SK-N-SH treated with all-trans-retinoic acid at 6 μM for 48 hours (cell line): Measurements from ENCODE around the gene HERC4.

ENCODE experiments used
- ATAC-seq: fragments of 200-7000 bp; cut with Tn5 transposase; 3 replicates; pipeline ENCODE4 v1.9.1; 2020; ENCODE audit warnings: mild to moderate bottlenecking, moderate library complexity
- ARNTL ChIP-seq: fragments of 450-650 bp; formaldehyde crosslinking; IDR thresholded peaks from 2 replicates; pipeline ENCODE4 v1.5.0; 2020; ENCODE audit warnings: low read depth, mild to moderate bottlenecking, moderate library complexity, borderline replicate concordance
- CREB5 ChIP-seq: fragments of 250-450 bp; sonication (Bioruptor Pico); IDR thresholded peaks from 2 replicates; pipeline ENCODE4 v1.5.1; 2020; ENCODE audit warnings: low read depth, mild to moderate bottlenecking, moderate library complexity
- CSDC2 ChIP-seq: fragments of 250-450 bp; sonication (Bioruptor Pico); IDR thresholded peaks from 2 replicates; pipeline ENCODE4 v1.5.0; 2020; ENCODE audit warnings: mild to moderate bottlenecking, moderate library complexity
- CSRNP3 ChIP-seq: fragments of 250-450 bp; sonication (Bioruptor Pico); IDR thresholded peaks from 2 replicates; pipeline ENCODE4 v1.5.1; 2021; ENCODE audit warnings: mild to moderate bottlenecking, moderate library complexity
- ESRRG ChIP-seq: fragments of 250-450 bp; sonication (Bioruptor Pico); IDR thresholded peaks from 2 replicates; pipeline ENCODE4 v1.6.1; 2021; ENCODE audit warnings: mild to moderate bottlenecking
- OSR1 ChIP-seq: fragments of 250-450 bp; sonication (Bioruptor Pico); IDR thresholded peaks from 2 replicates; pipeline ENCODE4 v1.8.0; 2022; ENCODE audit warnings: moderate library complexity, mild to moderate bottlenecking, inconsistent platforms
- PATZ1 ChIP-seq: fragments of 250-450 bp; sonication (Bioruptor Pico); IDR thresholded peaks from 2 replicates; pipeline ENCODE4 v1.8.0; 2020; ENCODE audit warnings: mild to moderate bottlenecking, moderate library complexity, borderline replicate concordance
- POU6F1 ChIP-seq: fragments of 250-450 bp; sonication (Bioruptor Pico); IDR thresholded peaks from 2 replicates; pipeline ENCODE4 v1.8.0; 2021; ENCODE audit warnings: low read depth, mild to moderate bottlenecking, moderate library complexity, borderline replicate concordance
- PPARA ChIP-seq: fragments of 250-450 bp; sonication (Bioruptor Pico); IDR thresholded peaks from 2 replicates; pipeline ENCODE4 v1.5.0; 2020; ENCODE audit warnings: mild to moderate bottlenecking, borderline replicate concordance
- RARB ChIP-seq: fragments of 250-450 bp; sonication (Bioruptor Pico); IDR thresholded peaks from 2 replicates; pipeline ENCODE4 v1.8.0; 2021; ENCODE audit warnings: mild to moderate bottlenecking, moderate library complexity
- TCF4 ChIP-seq: fragments of 250-450 bp; sonication (Bioruptor Pico); IDR thresholded peaks from 2 replicates; pipeline ENCODE4 v1.8.0; 2021; ENCODE audit warnings: mild to moderate bottlenecking, moderate library complexity, borderline replicate concordance
- TOX ChIP-seq: fragments of 250-450 bp; sonication (Bioruptor Pico); IDR thresholded peaks from 2 replicates; pipeline ENCODE4 v1.8.0; 2021; ENCODE audit warnings: mild to moderate bottlenecking, moderate library complexity, borderline replicate concordance
- TSHZ2 ChIP-seq: fragments of 250-450 bp; sonication (Bioruptor Pico); IDR thresholded peaks from 2 replicates; pipeline ENCODE4 v1.5.0; 2020; ENCODE audit warnings: mild to moderate bottlenecking, moderate library complexity
- ZC3H10 ChIP-seq: fragments of 250-450 bp; sonication (Bioruptor Pico); IDR thresholded peaks from 2 replicates; pipeline ENCODE4 v1.5.1; 2021; ENCODE audit warnings: mild to moderate bottlenecking, moderate library complexity
- ZFP3 ChIP-seq: fragments of 250-450 bp; sonication (Bioruptor Pico); IDR thresholded peaks from 2 replicates; pipeline ENCODE4 v1.5.0; 2020; ENCODE audit warnings: mild to moderate bottlenecking, moderate library complexity
- ZFP30 ChIP-seq: fragments of 450-650 bp; formaldehyde crosslinking; IDR thresholded peaks from 2 replicates; pipeline ENCODE4 v1.5.0; 2022; ENCODE audit warnings: mild to moderate bottlenecking, moderate library complexity
- ZNF8 ChIP-seq: fragments of 450-650 bp; formaldehyde crosslinking; IDR thresholded peaks from 2 replicates; pipeline ENCODE4 v1.5.0; 2020; ENCODE audit warnings: mild to moderate bottlenecking, moderate library complexity

Gene HERC4

GRCh38 chr10:68074775-68075549, at the start of gene HERC4:
HERC4 (minus strand) TSS chr10:68075283; CDS start chr10:68073108, 2,175 bp downstream.
- TF ChIP-seq ARNTL (CRISPR knock-in tag) (no peak), ZFP3 (CRISPR knock-in tag) (0 out of 2 replicates have a peak, but pooled peaks have one; percentile 40), RARB (no peak), PATZ1 (0 out of 2 replicates have a peak, but pooled peaks have one; percentile 26), ZFP30 (CRISPR knock-in tag) (no peak)
- peak; percentile 97 for ATAC-seq

GRCh38 chr10:68124718-68125117, 49.6 kb upstream of the HERC4 start:
- TF ChIP-seq TOX: no peak
- TF ChIP-seq ESRRG (CRISPR knock-in tag): no peak
- no peak for TF ChIP-seq CSRNP3
- TF ChIP-seq TSHZ2 (CRISPR knock-in tag): no peak
- no peak for TF ChIP-seq ZC3H10 (CRISPR knock-in tag)
- ATAC-seq: no peak

- TF ChIP-seq POU6F1 (CRISPR knock-in tag) (no peak), ZC3H10 (CRISPR knock-in tag) (no peak), OSR1 (no peak), TSHZ2 (CRISPR knock-in tag) (no peak), ARNTL (CRISPR knock-in tag) (no peak), ZNF8 (CRISPR knock-in tag) (no peak), TOX (no peak), ESRRG (CRISPR knock-in tag) (no peak), CSDC2 (no peak), CREB5 (no peak), PATZ1 (no peak), TCF4 (no peak), PPARA (CRISPR knock-in tag) (no peak)
- ATAC-seq: no peak
Observed at GRCh38 chr10:68121852-68122251, 46.8 kb upstream of the HERC4 start.
